Cardiac muscle cell (in vitro differentiated cells and primary cell): ENCODE measurements around the gene MRPL40. TPM values are rescaled to one million over a fixed set of nuclear protein-coding genes. Genes with fewer than 3 reads are reported as not detected.

ENCODE experiments used
- DNase-seq, 2 donors: peaks; one replicate each; pipeline versions ENCODE4 v3.0.0 to v3.0.0-alpha.2; 2010 to 2017; ENCODE audit warnings: low read depth in 1 of 2, low spot score in 1 of 2
- H3K27ac ChIP-seq: fragments of 200-600 bp; sonication (generic); 2 replicates; pipeline ENCODE4 v1.5.1; 2016
- H3K27me3 ChIP-seq: fragments of 200-600 bp; sonication (generic); 2 replicates; pipeline ENCODE4 v1.6.0; 2016; ENCODE audit warnings: control low read depth
- H3K36me3 ChIP-seq: fragments of 200-600 bp; sonication (generic); 2 replicates; pipeline ENCODE4 v1.5.1; 2016; ENCODE audit warnings: control low read depth
- H3K4me1 ChIP-seq: fragments of 200-600 bp; sonication (generic); 2 replicates; pipeline ENCODE4 v1.8.1; 2017; ENCODE audit warnings: low read depth, mild to moderate bottlenecking, mixed run types
- H3K4me3 ChIP-seq: fragments of 200-600 bp; sonication (generic); 2 replicates; pipeline ENCODE4 v1.5.1; 2016; ENCODE audit warnings: mild to moderate bottlenecking
- H3K9me3 ChIP-seq: fragments of 200-600 bp; sonication (generic); 2 replicates; pipeline ENCODE4 v1.5.1; 2017; ENCODE audit warnings: low read depth, mild to moderate bottlenecking, control low read depth
- CTCF ChIP-seq: IDR thresholded peaks from 2 replicates; pipeline ENCODE4 v1.5.1; 2012; ENCODE audit warnings: low read depth, mild to moderate bottlenecking, low read length
- polyA plus RNA-seq: library from polyadenylated mRNA; unstranded; fragments of >200 nt; fragmentation: Nextera tagmentation; extraction: Ambion mirVana; gene quantifications from 2 replicates; pipeline ENCODE4 v1.2.1, GENCODE V29; 2016
- total RNA-seq: library from RNA; depleted of rRNA; stranded (reverse); fragments of >200 nt; gene quantifications from 2 replicates; pipeline ENCODE4 v1.2.3, GENCODE V29; 2016

The MRPL40 gene
- total and polyA plus RNA-seq, 2 experiments from 2014 or later: 38.7 to 91.3 TPM

GRCh38 chr22:19406281-19406811, 26.0 kb upstream of the MRPL40 start:
- Histone ChIP-seq H3K36me3 (no peaks in the 10 kb centered on the region), H3K4me3 (no peak overlapping the region), H3K27me3 (no peaks in the 10 kb centered on the region), H3K9me3 (no peaks in the 10 kb centered on the region), H3K27ac (peak overlapping the region; percentile 99), H3K4me1 (peaks cover 53% of the 10 kb centered on the region)
- no peak for TF ChIP-seq CTCF
- no peak for DNase-seq

- Histone ChIP-seq H3K27ac (peak overlapping the region; percentile 99), H3K4me3 (no peak overlapping the region), H3K36me3 (no peaks in the 10 kb centered on the region), H3K27me3 (no peaks in the 10 kb centered on the region), H3K9me3 (no peaks in the 10 kb centered on the region), H3K4me1 (peaks cover 58% of the 10 kb centered on the region)
- TF ChIP-seq CTCF: no peak
- DNase-seq: peak in 1 of 2 donors; percentile 87
Measured at GRCh38 chr22:19406846-19407245, 25.5 kb upstream of the MRPL40 start.

- no peak for TF ChIP-seq CTCF
- DNase-seq: peak; percentile 60 to 77
- no peak overlapping the region for H3K4me3 ChIP-seq
- no peaks in the 10 kb centered on the region for H3K36me3 ChIP-seq
- no peaks in the 10 kb centered on the region for H3K9me3 ChIP-seq
- H3K27ac ChIP-seq: peak overlapping the region; percentile 99
- H3K4me1 ChIP-seq: peaks cover 66% of the 10 kb centered on the region
- H3K27me3 ChIP-seq: no peaks in the 10 kb centered on the region
Measured at GRCh38 chr22:19407649-19408606, 24.4 kb upstream of the MRPL40 start.

GRCh38 chr22:19410941-19411689, 21.2 kb upstream of the MRPL40 start:
- peak overlapping the region; percentile 67 for H3K27ac ChIP-seq
- H3K36me3 ChIP-seq: no peaks in the 10 kb centered on the region
- no peaks in the 10 kb centered on the region for H3K9me3 ChIP-seq
- H3K4me3 ChIP-seq: no peak overlapping the region
- DNase-seq: peak in 1 of 2 donors; percentile 14
- no peaks in the 10 kb centered on the region for H3K27me3 ChIP-seq
- no peak for TF ChIP-seq CTCF
- peaks cover 54% of the 10 kb centered on the region for H3K4me1 ChIP-seq

- no peaks in the 10 kb centered on the region for H3K36me3 ChIP-seq
- no peaks in the 10 kb centered on the region for H3K9me3 ChIP-seq
- DNase-seq: no peak
- H3K4me3 ChIP-seq: no peak overlapping the region
- H3K27ac ChIP-seq: peak overlapping the region; percentile 67
- peaks cover 48% of the 10 kb centered on the region for H3K4me1 ChIP-seq
- H3K27me3 ChIP-seq: no peaks in the 10 kb centered on the region
- TF ChIP-seq CTCF: no peak
Measured at GRCh38 chr22:19411690-19412045, 20.7 kb upstream of the MRPL40 start.
